Cerebellar nuclear complex (tissue), 1 donor: Measurements from ENCODE around the gene DBH.

Experiments used
- DNase-seq, 2 experiments: peaks; one replicate each; lab custom pipeline; 2025; lab: John Stamatoyannopoulos, UW

The DBH gene

DNA sequence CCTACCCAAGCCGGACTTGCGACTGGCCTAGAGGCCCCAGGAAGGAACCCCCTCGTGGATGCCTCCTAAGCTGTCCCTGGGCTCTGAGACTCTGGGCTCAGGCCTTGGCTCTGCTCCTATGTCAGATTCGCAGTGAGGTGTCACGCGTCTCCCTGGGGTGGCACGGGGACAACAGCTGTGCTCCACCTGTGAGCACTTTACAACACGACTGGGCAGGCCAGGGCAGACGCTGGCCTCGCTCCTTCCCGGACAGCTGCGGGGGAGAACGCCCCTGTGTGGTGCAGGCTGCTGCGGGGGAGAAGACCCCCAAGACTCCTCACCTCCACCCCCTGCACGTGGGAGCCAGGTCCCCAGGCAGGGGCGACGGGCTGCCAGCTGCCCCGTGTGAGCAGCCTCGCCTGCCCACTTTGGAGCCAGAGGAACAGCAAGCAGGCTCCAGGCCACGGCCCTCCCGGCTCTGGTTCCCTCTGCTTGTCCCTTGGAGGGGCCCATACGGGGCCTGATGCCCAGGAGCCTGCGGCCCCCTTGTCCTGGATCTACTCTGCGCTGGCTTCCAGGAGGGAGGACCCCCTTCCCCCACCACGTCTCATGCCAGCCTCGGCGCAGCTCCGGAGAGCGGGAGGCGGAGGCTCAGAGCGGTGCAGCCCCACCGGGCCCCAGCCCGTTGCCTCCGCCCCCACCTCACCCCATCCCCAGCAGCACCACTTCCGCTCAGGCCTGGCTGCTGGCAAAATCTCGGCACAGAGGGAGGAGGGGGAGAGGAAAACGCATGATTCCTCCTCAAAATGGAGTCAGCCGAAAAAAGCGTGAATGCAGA, 66.0 kb downstream of the DBH start:
- DNase-seq, result no peak

DNA sequence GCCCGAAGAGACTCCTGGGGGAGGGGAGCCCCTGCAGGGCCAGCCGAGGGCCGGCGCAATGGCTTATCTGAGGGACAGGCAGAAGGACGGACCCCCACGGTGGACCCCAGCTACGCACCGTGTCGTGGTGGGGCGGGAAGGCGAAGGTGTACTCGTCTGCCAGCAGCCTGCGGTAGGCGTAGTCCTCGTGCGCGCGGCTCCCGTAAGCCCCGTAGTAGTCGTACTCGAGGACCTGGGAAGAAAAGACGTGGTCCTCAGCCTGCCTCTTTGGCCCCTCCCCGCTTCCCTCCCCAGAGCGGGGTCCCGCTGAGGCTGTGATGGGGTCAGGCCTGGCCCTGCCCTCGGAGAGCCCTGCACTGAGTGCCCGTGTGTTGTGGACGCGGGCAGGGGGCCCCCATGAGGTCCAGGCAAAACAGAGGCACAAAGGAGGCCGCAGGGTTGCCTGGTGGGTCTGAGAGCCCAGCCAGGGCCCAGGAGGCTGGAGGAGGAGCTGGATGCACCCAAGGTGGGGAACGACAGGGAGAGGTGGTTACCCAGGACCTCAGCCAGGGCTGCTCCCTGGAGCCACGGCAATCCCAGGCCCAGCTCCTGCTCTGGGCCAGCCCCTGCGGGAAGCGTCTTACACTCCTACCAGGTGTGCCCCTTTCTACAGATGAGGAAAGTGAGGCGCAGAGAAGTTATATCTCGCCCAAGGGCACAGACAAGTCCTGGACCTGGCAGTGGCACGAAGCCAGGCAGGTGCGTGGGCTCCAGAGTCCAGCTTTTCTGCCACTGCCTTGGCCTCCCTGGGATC, 66.8 kb downstream of the DBH start:
- no peak for DNase-seq

DNA sequence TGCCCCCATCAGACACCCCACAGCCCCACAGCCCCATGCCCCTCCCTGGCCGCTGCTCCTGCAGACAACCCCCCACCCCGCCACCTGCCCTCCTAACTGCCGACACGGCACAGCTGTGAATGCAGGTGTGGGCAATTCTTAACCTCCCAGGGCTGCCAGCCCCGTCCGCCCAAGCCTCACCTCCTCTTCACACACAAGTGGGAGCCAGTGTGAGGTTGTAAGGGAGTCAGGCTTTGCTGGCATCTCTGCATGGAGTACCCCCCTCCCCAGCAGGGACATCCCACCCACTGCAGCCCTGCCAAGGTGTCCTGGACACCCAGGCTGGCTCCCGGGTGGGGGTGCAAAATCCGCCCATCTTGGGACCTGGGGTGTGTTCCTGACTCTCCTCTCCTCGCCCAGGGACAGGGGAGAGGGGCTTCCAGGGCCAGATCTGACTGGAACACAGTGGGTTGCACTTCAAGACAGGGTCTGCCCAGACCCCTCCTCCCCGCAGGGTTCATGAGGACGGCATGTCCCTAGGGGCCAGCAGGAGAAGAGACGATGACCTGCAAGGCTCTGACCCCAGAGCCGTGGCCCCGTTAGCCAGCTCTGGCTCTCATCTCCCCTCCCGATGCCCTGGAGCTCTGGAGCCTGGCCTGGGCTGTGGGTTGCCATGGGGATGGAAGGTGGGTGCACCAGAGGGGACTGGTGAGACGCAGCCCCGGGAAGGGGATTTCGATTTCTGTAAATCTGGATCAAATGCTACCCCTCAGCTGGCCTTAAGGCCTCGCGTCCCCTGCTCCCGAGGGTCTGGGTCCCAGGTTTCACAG, 67.6 kb downstream of the DBH start:
- DNase-seq, result no peak

DNA sequence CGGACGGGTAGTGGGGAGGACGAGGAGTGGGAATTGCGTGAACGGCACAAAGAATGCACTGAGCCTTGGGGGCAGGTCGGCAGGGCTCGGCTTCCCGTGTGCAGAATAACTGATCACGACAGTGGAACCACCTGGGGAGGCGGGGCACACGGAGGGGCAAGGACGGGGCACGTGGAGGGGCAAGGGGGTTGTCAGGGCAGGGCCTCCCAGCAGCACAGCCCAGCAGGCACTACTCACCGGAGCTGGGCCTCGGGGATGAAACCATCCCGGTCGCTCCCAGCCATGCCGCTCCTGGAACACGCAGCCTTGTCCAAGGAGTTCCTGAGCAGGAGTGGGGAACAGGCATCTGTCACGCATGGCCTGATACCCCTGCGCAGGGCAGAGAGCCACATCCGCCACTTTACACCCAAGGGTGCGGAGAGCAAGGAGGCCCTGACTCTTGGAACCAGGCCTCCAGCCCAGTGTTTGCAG, 68.6 kb downstream of the DBH start:
- no peak for DNase-seq

DNA sequence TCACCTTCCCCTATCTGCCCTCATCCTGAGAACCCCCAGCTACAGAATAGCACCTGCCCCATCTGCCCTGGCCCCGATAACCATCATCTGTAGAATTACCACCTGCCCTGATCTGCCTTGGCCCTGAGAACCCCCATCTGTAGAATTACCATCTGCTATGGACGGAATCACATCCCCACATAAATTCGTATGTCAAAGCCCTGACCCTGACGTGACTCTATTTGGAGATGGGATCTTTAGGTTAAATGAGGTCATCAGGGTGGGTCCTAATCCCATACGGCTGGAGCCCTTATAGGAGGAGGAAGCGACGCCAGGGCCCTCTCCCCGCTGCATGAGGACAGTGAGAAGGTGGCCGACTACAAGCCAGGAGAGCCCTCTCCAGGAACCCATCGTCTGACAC, 69.4 kb downstream of the DBH start:
- no peak for DNase-seq

DNA sequence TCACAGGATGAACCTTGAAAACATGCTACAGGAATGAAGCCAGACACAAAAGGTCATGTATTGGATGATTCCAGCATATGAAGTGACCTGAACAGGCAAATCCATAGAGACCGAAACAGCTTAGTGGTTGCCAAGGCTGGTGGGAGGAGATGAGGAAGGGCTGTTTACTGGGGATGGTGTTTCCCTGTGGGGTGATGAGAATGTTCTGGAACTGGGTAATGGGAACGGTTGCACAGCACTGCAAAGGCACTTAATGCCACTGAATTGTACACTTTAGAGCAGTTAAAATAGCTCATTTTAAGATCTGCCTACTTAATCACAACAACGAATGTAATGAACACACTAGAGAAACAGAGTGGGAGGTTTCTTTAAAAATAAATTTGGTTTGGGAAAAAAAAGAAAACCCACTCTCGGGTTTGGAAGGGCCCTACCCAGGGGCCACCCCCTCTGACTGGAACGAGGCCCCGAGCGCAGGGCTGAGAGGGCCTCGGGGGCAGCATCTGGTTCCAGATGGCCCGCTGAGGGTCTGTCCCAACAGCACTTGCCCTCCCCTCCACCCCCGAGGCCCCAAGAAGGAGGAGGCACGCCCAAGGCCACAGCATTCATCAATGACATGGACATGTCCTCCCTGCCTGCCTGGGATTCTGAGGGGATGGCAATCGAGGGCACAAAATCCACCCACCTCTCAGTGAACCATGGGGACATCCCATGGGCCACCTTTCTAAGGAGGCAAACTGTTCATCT, 70.3 kb downstream of the DBH start:
- no peak for DNase-seq

DNA sequence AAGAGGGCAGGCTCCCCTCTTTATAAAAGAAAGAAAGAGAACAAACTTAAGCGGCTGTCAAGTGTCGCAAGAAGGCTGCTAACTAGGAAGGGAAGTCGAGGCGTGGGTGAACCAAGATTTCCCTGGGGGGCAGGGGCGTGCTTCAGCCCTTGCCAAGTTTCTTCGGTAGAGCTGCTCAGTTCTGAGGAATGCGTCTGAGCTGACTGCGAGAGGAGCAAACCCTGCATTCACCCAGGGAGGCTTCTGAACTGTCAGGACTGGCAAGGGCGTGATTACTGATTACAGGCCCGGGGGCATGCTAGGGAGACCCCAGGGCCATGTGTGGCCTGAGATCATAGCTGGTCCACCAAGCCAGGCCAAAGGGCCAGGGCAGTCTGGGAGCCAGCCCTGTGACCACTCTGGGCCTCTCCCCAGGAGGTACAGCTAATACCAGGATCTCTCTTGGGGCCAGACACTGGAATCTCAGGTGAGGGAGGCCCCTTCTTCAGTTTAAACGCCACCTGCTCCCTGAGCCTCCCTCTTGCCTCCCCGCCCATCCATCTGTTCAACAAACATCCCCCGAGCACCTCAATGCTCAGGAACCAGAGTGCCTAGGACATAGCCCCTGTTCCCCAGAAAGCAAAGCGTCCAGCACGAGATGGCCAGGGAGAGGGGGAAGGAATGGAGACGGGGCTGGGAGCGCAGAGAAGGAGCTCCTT, 71.1 kb downstream of the DBH start:
- DNase-seq, result no peak

DNA sequence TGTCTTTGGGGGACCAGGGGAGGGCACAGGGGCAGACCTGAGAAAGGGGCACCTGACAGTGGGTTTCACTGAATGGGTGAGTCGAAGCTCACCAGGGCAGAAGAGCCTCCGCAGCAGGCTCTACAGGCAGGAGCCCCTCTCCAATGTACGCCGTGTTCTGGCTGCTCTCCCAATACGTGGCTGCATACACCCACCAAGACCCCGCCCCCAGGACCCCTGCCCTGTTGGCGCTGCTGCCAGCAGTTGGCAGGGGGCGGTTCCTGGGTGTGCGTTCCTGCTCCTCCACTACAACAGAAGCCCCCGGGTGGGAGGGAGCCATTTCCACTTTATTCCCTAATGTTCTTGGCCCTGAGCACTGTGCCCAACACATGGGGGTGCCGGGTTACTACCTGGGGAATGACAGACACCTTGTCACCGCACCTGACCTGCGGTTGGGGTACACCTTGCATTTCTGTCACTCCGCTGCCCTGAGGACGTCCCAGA, 71.6 kb downstream of the DBH start:
- no peak for DNase-seq

DNA sequence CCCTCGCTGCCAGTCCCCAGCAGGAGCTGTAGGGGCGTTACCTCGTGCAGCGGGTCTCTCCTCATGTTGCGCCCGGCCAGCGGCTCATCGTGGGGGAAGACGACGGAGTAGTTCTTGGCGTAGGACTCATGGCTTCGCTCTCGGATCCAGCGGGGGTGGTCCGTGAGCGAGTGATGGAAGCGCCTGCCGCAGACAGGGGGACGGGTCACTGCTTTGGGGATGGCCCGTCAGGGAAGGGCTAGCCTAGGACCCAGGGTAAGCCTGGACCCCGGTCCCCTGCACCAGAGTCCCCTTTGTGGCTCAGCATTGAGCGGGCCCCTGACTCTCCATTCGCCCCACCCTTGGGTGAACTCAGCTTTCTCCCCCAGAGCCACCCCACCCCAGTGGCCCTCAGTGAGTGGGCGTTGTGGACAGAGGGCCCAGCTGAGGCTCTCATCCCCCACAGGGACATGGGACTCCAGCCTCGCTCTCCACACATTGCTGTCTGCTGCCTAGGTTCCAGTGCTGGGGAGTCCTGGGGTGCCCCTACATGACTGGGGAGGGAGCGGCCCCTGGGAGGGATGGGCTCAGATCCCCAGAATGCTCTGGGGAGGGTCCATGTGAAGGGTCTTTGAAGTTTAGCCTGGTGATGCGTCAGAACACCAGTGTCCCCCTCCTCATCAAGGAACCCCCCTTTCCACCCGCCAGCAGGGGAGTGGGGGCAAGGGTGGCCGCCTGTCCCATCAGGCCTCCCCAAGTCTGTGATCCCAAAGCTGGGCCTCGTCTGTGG, 72.3 kb downstream of the DBH start:
- no peak for DNase-seq
